ENCODE measurements around the gene ANTXR2. TPM values are rescaled to one million over a fixed set of nuclear protein-coding genes. Genes with fewer than 3 reads are reported as not detected.

The ANTXR2 gene
- total and polyA plus RNA-seq, 11 donors = 7.0 to 76.7 (median 46.6) TPM

- peaks cover 0 to 26% (median 20%) of the 10 kb centered on the region in 9 donors for H3K36me3 ChIP-seq
- no peaks in the 10 kb centered on the region for H3K9me3 ChIP-seq
- ATAC-seq (no peak), DNase-seq (no peak)
- 64 to 92% (median 88%) methylated on average over 2 of the region's 2 CpGs for WGBS, 4 donors
- no peak overlapping the region for H3K27ac ChIP-seq
- H3K4me1 ChIP-seq = no peaks in the 10 kb centered on the region
- TF ChIP-seq POLR2A (IDR thresholded peaks at IDR 0.05) = no peak
- TF ChIP-seq CTCF (IDR thresholded peaks at IDR 0.05) = no peak
- intact Hi-C loops (cut with DNase I) = no loop called here
- H3K27me3 ChIP-seq = no peaks in the 10 kb centered on the region
- H3K4me3 ChIP-seq = no peak overlapping the region
Observed at GRCh38 chr4:79907001-79907400, 166.0 kb downstream of the ANTXR2 start.

GRCh38 chr4:79906303-79906702, 166.7 kb downstream of the ANTXR2 start:
- H3K36me3 ChIP-seq = peaks cover 0 to 26% (median 20%) of the 10 kb centered on the region in 9 donors
- no peaks in the 10 kb centered on the region for H3K27me3 ChIP-seq
- TF ChIP-seq CTCF (IDR thresholded peaks at IDR 0.05) (no peak), POLR2A (IDR thresholded peaks at IDR 0.05) (no peak)
- 93 to 97% (median 96%) methylated on average over 5 of the region's 5 CpGs for WGBS, 4 donors
- no peaks in the 10 kb centered on the region for H3K4me1 ChIP-seq
- no peak overlapping the region for H3K4me3 ChIP-seq
- DNase-seq (no peak), ATAC-seq (no peak)
- intact Hi-C loops (cut with DNase I) = no loop called here
- H3K27ac ChIP-seq = no peak overlapping the region
- no peaks in the 10 kb centered on the region for H3K9me3 ChIP-seq

- H3K27me3 ChIP-seq = no peaks in the 10 kb centered on the region
- intact Hi-C loops (cut with DNase I) = no loop called here
- H3K4me1 ChIP-seq = no peaks in the 10 kb centered on the region
- TF ChIP-seq POLR2A (IDR thresholded peaks at IDR 0.05) = no peak
- TF ChIP-seq CTCF (IDR thresholded peaks at IDR 0.05) = no peak
- no peak for DNase-seq
- H3K9me3 ChIP-seq = peaks cover 0 to 2% (median 0%) of the 10 kb centered on the region in 12 donors
- H3K4me3 ChIP-seq = no peak overlapping the region
- no peak overlapping the region for H3K27ac ChIP-seq
- no peak for ATAC-seq
- H3K36me3 ChIP-seq = peaks cover 0 to 26% (median 20%) of the 10 kb centered on the region in 9 donors
Observed at GRCh38 chr4:79905212-79905611, 167.8 kb downstream of the ANTXR2 start.

GRCh38 chr4:79904331-79904730, 168.7 kb downstream of the ANTXR2 start:
- Histone ChIP-seq H3K36me3 (peaks cover 0 to 26% (median 20%) of the 10 kb centered on the region in 9 donors), H3K9me3 (peaks cover 0 to 7% (median 0%) of the 10 kb centered on the region in 12 donors), H3K27ac (no peak overlapping the region), H3K4me1 (no peaks in the 10 kb centered on the region), H3K27me3 (no peaks in the 10 kb centered on the region), H3K4me3 (no peak overlapping the region)
- no peak for ATAC-seq
- WGBS, 4 donors = 86 to 96% (median 95%) methylated on average over 1 of the region's 1 CpG
- TF ChIP-seq CTCF (IDR thresholded peaks at IDR 0.05) (no peak), POLR2A (IDR thresholded peaks at IDR 0.05) (no peak)
- no peak for DNase-seq
- intact Hi-C loops (cut with DNase I) = no loop called here

All from heart left ventricle (tissue), 16 donors.